Large intestine (tissue), 3 donors: Measurements from ENCODE around the gene ZBTB25. TPM values are rescaled to one million over a fixed set of nuclear protein-coding genes. Genes with fewer than 3 reads are reported as not detected.

ENCODE experiments used
- DNase-seq, 2 donors: peaks; one replicate each; pipeline versions ENCODE4 v3.0.0 to v3.0.0-alpha.2; 2013
- H3K27ac ChIP-seq: one replicate; pipeline ENCODE4 v1.5.1; 2013; ENCODE audit warnings: low read length
- H3K27me3 ChIP-seq: 2 replicates; pipeline ENCODE4 v1.6.1; 2013; ENCODE audit warnings: low read length; ENCODE audit not compliant: control insufficient read depth, insufficient read depth
- H3K36me3 ChIP-seq: 2 replicates; pipeline ENCODE4 v1.6.1; 2013; ENCODE audit warnings: low read length; ENCODE audit not compliant: control insufficient read depth, insufficient read depth
- H3K4me1 ChIP-seq: one replicate; pipeline ENCODE4 v1.6.1; 2013; ENCODE audit warnings: low read length; ENCODE audit not compliant: control insufficient read depth, insufficient read depth
- H3K4me3 ChIP-seq: one replicate; pipeline ENCODE4 v1.5.1; 2013; ENCODE audit warnings: low read length
- H3K9me3 ChIP-seq: one replicate; pipeline ENCODE4 v1.6.1; 2013; ENCODE audit warnings: mild to moderate bottlenecking, low read depth, low read length, moderate library complexity; ENCODE audit not compliant: control insufficient read depth
- WGBS: methylation state at CpG from one replicate; pipeline ENCODE4 v1.1.5; 2013; ENCODE audit warnings: low lambda C conversion rate; ENCODE audit not compliant: insufficient coverage; 5-methylcytosine and 5-hydroxymethylcytosine counted together
- polyA plus RNA-seq: library from polyadenylated mRNA; unstranded; fragments of 120-200 nt; gene quantifications from one replicate; pipeline ENCODE4 v1.2.1, GENCODE V29; 2013

The ZBTB25 gene
- polyA plus RNA-seq, 1 donor: 11.0 TPM

DNA sequence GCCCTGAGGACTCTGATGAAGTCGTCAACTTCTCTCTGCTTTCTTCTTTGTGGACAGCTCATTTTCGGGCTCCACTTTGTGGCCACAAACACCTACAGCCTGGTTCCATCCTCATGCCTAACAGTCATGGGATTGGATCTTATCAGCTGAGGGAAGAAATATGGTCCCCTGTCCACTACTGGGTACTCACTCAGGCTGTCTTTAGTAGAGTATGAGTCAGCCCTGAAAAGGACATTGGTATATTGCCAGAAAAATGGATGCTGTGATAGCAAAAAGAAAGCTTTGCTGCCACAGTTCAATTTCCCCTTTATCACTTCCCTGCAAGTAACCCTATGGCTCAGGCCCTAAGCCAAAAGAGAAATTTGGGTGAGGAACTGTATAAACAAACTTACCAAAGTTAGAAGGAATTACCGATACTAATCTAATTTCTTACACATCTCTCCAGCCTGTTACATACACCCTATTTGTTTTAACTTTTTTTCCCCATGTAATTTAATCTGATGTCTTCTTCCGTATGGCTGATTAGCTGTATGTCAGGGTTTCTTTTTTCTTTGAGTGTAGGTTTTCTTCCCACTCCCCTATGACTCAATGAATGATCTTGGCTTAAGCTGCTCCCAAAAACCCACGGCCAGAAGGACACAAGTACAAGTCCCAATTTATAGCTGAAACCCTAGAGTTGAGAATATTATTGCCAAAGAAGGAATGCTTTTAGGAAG is 86.4 kb downstream of the ZBTB25 start:
- Histone ChIP-seq H3K27ac (no peak overlapping the region), H3K9me3 (no peaks in the 10 kb centered on the region), H3K27me3 (no peaks in the 10 kb centered on the region), H3K4me1 (no peaks in the 10 kb centered on the region), H3K36me3 (peaks cover 54% of the 10 kb centered on the region), H3K4me3 (no peak overlapping the region)
- no peak for DNase-seq
- 88% methylated on average over 2 of the region's 5 CpGs for WGBS

DNA sequence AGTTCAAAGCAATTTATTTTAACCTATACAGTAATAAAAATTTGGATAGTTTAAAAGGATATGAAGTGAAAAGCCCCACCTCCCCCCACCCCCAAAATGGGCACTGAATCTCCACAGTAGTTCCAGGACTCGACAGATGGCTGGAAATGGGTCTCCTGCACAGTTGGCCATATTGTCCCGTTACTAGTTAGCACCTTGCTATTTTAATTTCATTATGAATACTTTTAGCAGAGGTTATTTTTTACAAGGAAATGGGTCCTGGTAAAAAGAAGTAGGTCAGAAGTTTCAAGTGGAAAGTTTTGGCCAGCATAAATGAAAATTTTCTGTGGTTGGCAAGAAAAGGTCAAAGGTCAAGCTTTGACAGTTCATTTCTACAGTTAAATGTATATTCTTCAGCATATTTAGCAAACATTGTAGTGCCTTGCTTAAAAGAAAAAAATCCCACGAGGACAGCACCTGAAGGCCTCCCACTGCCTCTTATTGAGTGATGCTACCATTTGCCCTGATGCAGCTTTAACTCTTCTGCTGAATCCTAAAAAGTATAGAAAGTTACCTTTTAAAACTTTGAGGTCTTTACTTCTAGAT is 87.2 kb downstream of the ZBTB25 start:
- no peak for DNase-seq
- 86% methylated on average over 1 of the region's 3 CpGs for WGBS
- H3K36me3 ChIP-seq: peaks cover 58% of the 10 kb centered on the region

DNA sequence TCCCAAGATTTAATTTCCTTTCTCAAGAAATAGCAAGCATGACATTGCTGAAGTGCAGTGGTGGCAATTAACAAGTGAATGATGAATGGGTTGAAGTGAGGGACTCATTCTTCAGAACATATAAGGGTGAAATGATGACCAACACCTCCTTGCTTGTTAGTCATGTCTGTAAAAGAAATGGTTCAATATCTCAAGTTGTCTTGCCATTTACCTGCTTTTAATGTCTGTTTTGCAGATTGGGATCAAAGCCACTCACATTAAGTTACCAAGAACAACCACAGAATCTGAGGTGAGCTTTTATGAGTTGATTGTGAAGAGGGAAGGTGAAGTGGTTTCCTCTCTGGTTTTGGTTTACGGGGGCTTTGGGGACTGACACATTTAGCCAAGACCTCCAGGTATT is 91.4 kb downstream of the ZBTB25 start:
- no CpG with 5 or more reads among the region's 1 CpG for WGBS
- no peaks in the 10 kb centered on the region for H3K9me3 ChIP-seq
- no peaks in the 10 kb centered on the region for H3K4me1 ChIP-seq
- no peaks in the 10 kb centered on the region for H3K27me3 ChIP-seq
- no peak overlapping the region for H3K4me3 ChIP-seq
- peaks cover 28% of the 10 kb centered on the region for H3K36me3 ChIP-seq
- no peak overlapping the region for H3K27ac ChIP-seq
- no peak for DNase-seq

More for the DNA sequence above, 87.2 kb downstream of the ZBTB25 start:
- H3K9me3 ChIP-seq: no peaks in the 10 kb centered on the region
- no peaks in the 10 kb centered on the region for H3K27me3 ChIP-seq
- H3K4me3 ChIP-seq: no peak overlapping the region
- no peaks in the 10 kb centered on the region for H3K4me1 ChIP-seq
- H3K27ac ChIP-seq: no peak overlapping the region

DNA sequence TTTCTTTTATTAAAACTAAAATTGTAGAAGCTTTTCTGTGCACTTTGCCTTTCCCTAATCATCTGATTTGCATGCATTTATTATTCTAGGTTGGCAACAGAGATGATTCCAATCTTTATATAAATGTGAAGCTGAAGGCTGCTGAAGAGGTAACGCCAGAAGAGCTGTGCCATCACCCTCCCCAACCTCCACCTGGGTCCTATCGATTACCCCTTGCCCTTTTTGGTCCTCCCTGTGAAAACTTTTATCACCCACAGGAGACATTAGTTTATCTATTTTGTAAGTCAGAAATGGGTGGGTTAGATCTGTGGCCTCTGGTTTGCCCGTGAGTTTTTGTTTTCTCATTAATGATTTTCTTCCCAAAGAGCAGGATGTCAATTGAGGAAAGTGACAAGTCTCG is 92.6 kb downstream of the ZBTB25 start:
- no peaks in the 10 kb centered on the region for H3K4me1 ChIP-seq
- WGBS: 100% methylated on average over 1 of the region's 4 CpGs
- no peaks in the 10 kb centered on the region for H3K27me3 ChIP-seq
- DNase-seq: no peak
- H3K9me3 ChIP-seq: no peaks in the 10 kb centered on the region
- no peak overlapping the region for H3K27ac ChIP-seq
- peaks cover 17% of the 10 kb centered on the region for H3K36me3 ChIP-seq
- H3K4me3 ChIP-seq: no peak overlapping the region

DNA sequence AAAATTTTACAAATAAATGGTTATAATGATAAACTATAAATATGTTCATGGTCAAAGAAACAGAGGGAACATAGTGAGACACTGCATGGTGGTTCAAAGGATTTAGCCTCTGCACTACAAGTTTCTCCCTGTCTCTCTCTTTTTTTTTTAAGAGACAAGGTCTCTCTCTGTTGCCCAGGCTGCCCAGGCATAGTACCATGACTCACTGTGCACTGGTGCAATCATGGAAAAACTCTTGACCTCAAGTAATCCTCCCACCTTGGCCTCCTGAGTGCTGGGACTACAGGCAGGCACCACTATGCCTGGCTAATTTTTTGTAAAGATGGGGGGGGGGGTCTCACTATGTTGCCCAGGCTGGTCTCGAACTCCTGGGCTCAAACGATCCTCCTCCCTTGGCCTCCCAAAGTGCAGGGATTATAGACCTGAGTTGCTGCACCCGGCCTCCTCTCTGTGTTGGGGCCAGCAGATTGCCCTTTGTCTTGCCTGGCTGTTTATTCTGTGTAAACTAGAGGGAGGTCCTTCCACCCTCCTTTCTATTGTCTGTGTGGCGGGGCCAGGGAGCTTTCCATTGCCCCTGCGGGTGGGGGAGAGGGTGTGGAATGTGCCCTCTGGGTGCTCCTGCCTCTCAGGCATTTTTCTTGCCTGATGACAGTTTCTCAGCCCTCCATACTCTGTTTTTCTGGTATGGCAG is 93.4 kb downstream of the ZBTB25 start:
- Histone ChIP-seq H3K27ac (no peak overlapping the region), H3K27me3 (no peaks in the 10 kb centered on the region), H3K36me3 (peaks cover 9% of the 10 kb centered on the region), H3K4me3 (no peak overlapping the region), H3K9me3 (no peaks in the 10 kb centered on the region), H3K4me1 (no peaks in the 10 kb centered on the region)
- WGBS: no CpG with 5 or more reads among the region's 5 CpGs
- peak in 1 of 2 donors; percentile 10 for DNase-seq

DNA sequence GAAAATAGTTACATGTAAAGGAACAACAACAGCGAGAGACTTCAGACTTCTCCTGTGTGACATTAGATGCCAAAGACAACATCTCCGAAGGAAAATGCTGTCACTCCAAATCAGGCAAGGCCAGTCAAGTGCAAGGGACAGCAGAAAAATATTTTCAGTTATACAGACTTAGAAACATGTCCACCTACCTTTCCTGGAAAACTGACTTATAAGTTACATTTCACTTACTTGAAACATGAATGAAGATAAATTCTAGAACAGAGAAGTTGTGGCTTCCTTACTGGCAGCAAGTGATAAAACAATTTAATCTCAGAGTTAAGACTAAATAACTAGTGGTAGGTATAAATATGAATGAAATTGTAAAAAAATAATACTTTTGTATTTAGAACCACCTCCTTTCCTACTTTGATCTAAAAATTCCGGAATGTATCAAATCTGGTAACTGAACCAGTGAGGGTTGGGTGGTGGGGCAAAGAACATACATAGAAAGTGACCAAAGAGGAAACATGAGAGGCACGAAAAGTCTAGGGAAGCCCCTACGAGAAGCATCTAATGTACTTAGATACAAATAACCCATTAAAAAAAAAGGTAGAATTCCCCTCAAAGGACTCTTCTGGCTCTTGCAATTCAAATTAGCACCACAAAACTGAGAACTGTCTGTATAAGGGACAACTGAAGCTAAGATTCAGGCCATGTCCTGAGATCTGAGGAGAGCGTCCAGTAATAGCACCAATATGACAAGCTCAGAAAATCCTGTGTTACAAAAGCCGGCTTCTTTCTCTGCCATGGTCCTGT is 94.3 kb downstream of the ZBTB25 start:
- Histone ChIP-seq H3K27ac (no peak overlapping the region), H3K4me1 (no peaks in the 10 kb centered on the region), H3K9me3 (no peaks in the 10 kb centered on the region), H3K4me3 (no peak overlapping the region), H3K27me3 (no peaks in the 10 kb centered on the region), H3K36me3 (peaks cover 10% of the 10 kb centered on the region)
- 100% methylated on average over 1 of the region's 7 CpGs for WGBS
- DNase-seq: no peak

DNA sequence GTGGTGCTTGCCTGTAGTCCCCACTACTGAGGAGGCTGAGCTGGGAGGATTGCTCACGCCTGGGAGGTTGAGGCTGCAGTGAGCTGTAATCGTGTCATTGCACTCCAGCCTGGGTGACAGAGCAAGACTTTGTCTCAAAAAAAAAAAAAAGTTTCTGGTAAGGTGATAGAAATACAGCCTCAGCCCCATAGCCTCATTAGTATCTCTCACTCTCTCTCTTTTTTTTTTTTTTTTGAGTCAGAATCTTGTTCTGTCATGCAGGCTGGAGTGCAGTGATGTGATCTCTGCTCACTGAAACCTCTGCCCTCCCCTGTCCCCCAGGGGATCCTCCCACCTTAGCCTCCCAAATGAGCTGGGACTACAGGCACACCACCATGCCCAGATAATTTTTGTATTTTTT is 96.3 kb downstream of the ZBTB25 start:
- Histone ChIP-seq H3K4me3 (no peak overlapping the region), H3K27ac (no peak overlapping the region), H3K27me3 (no peaks in the 10 kb centered on the region), H3K4me1 (no peaks in the 10 kb centered on the region), H3K36me3 (peaks cover 16% of the 10 kb centered on the region), H3K9me3 (no peaks in the 10 kb centered on the region)
- no CpG with 5 or more reads among the region's 2 CpGs for WGBS
- no peak for DNase-seq

DNA sequence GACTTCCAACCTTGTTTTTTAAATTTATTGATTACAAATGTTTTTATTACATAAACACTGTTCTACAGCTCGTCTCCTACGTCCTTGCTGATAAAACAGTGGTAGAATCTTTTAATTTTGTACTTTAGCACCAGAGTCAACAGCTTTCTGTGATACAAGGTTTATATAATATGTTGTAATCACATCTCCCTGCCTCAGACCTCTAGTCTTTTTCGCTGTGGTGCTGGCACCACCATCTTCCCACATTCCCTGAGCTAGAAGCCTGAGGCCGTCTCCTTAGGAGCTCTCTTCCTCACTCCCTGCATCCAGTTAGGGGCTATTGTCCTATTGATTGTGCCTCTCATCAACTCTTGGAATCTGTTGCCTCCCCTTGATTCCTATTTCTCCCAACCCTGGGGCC is 98.3 kb downstream of the ZBTB25 start:
- H3K9me3 ChIP-seq: no peaks in the 10 kb centered on the region
- no peaks in the 10 kb centered on the region for H3K27me3 ChIP-seq
- peaks cover 15% of the 10 kb centered on the region for H3K36me3 ChIP-seq
- H3K27ac ChIP-seq: no peak overlapping the region
- no peak overlapping the region for H3K4me3 ChIP-seq
- no CpG with 5 or more reads among the region's 4 CpGs for WGBS
- H3K4me1 ChIP-seq: no peaks in the 10 kb centered on the region
- no peak for DNase-seq

DNA sequence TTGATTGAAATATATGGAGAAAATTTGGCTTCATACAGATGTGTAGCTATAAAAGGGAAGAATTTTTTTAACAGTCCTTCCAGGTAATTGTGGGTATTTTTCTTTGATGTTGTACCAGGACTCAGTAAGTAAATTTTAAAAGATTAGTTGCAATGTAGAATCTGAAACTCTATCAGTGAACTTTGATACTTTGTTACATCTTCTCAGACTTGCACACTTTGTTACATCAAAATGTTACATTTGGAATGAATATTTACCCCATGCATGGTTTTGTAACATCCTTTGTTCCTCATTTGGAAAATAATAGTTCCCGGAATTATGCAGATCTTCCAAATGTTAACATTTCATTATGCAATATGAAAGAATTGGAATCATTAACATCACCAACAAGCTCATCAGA is 101.7 kb downstream of the ZBTB25 start:
- Histone ChIP-seq H3K27ac (no peak overlapping the region), H3K9me3 (no peaks in the 10 kb centered on the region), H3K4me1 (no peaks in the 10 kb centered on the region), H3K36me3 (peaks cover 15% of the 10 kb centered on the region), H3K27me3 (no peaks in the 10 kb centered on the region), H3K4me3 (no peak overlapping the region)
- DNase-seq: no peak
- 100% methylated on average over 1 of the region's 1 CpG for WGBS

DNA sequence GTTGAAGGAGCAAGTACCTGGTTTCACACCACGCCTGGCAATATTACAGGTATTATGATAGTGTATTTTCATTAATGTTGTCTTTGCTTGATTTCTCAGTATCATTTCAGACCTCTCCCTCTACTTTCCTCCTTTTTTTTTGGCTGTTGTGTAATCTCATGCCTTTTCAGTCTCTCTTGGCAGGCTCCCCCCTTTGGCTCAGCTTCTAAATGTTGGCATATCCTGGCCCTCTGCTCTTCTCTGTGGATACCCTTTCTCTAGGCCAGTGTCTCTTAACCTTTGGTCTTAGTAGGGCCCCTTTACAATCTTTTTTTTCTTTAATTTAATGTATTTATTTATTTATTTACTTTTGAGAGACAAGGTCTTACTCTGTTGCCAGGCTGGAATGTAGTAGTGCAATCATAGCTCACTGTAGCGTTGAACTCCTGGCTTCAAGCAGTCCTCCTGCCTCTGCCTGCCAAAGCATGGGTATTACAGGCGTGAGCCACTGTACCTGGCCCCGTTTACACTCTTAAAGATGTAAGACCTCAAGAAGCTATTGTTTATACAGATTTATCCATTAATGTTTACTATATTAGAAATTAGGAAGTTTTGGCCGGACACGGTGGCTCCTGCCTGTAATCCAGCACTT is 102.7 kb downstream of the ZBTB25 start:
- no peaks in the 10 kb centered on the region for H3K4me1 ChIP-seq
- no peak overlapping the region for H3K27ac ChIP-seq
- no peak overlapping the region for H3K4me3 ChIP-seq
- peaks cover 15% of the 10 kb centered on the region for H3K36me3 ChIP-seq
- H3K27me3 ChIP-seq: no peaks in the 10 kb centered on the region
- no peaks in the 10 kb centered on the region for H3K9me3 ChIP-seq
- DNase-seq: peak in 1 of 2 donors; percentile 5
- no CpG with 5 or more reads among the region's 6 CpGs for WGBS
